Activated CD4-positive, alpha-beta T cell treated with anti-CD3 and anti-CD28 coated beads, Interleukin-2, amount 50 U/mL, for 16 hours (primary cell): Measurements from ENCODE around the gene ECE2.

Source experiments
- DNase-seq: peaks from one replicate; pipeline ENCODE4 v3.0.0-alpha.2; 2020

ECE2 gene

DNA sequence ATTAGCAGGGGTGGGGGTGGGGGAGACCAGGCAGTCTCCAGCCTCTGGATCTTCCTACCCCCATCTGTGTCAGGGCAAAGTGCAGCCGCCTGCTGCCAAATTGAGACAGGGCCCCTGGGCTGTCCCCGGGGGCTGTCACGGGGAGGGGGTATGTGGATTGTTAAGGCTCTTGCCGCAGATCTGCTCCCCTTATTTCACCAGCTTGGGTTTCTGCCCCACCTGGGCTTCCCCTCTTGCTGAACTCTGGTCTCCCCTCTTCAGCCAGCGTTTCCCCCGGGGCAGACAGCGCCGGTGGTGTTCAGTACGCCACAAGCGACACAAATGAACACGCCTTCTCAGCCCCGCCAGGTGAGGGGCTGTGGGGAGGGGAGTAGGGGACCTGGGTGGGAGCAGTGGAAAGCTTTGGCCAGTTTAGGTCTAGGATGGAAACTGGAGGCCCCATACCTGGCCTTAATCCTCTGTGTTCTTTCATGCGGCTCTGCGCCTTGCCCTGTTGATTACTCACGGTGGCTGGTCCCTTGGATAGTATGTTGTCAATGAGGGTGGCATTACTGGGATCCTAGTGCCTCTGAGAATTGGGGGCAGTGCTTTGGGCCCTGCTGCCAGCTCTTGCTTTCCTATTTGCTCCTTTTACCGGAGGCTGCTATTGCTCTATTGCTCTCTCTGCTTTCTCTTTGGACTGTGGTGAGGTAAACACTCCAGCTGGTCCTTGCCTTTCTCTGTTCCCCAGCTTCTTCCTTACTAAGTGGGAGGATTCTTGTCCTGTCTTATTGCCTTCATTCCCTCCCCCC is 40.2 kb downstream of the ECE2 start:
- DNase-seq: no peak

DNA sequence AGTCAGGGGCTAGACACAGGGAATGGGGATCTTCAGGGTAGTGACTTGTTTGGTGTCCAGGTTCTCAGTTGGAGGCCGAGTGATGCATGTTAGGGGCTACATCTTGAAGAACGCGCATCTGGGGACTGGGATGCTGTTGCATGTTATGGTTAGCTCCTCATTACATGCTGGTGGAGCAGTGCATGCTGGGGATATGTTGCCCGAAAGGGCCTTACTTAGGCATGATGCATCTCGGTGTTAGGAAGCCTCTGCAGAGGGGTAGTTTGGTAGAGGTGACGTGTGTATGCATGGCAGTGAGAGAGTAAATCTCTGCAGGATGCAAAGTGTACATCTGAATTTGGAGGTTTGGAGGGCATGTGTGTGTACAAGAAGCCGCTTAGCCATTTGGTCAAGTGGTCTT is 41.0 kb downstream of the ECE2 start:
- no peak for DNase-seq

DNA sequence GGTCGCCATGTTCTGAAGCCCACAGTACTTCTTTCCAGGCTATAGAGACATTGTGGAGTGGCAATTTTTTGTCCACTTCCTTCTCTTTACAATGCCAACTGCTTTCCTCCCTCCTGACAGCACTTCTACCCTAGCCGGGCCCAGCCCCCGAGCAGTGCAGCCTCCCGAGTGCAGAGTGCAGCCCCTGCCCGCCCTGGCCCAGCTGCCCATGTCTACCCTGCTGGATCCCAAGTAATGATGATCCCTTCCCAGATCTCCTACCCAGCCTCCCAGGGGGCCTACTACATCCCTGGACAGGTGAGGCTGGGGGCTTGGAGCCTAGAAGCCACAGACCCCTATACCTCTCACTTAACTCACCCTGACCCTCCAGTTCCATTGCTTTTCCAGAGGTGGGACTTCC is 41.4 kb downstream of the ECE2 start:
- DNase-seq: no peak

DNA sequence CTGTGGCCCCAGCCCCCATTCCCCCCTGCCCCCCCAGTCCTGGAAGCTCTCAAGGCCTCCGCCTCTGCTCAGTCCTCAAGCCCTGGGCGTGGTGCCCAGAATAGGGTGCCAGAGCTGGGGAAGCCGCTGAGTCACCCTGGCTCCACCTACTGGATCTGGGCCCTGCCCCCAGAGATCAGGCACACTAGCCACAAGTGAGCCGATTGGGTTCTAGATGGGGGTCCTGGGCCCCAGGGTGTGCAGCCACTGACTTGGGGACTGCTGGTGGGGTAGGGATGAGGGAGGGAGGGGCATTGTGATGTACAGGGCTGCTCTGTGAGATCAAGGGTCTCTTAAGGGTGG is 44.3 kb downstream of the ECE2 start:
- DNase-seq: peak; percentile 36

DNA sequence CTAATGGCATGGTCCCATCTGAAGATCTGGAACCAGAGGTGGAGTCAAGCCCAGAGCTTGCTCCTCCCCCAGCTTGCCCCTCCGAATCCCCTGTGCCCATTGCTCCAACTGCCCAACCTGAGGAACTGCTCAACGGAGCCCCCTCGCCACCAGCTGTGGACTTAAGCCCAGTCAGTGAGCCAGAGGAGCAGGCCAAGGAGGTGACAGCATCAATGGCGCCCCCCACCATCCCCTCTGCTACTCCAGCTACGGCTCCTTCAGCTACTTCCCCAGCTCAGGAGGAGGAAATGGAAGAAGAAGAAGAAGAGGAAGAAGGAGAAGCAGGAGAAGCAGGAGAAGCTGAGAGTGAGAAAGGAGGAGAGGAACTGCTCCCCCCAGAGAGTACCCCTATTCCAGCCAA is 45.8 kb downstream of the ECE2 start:
- no peak for DNase-seq

DNA sequence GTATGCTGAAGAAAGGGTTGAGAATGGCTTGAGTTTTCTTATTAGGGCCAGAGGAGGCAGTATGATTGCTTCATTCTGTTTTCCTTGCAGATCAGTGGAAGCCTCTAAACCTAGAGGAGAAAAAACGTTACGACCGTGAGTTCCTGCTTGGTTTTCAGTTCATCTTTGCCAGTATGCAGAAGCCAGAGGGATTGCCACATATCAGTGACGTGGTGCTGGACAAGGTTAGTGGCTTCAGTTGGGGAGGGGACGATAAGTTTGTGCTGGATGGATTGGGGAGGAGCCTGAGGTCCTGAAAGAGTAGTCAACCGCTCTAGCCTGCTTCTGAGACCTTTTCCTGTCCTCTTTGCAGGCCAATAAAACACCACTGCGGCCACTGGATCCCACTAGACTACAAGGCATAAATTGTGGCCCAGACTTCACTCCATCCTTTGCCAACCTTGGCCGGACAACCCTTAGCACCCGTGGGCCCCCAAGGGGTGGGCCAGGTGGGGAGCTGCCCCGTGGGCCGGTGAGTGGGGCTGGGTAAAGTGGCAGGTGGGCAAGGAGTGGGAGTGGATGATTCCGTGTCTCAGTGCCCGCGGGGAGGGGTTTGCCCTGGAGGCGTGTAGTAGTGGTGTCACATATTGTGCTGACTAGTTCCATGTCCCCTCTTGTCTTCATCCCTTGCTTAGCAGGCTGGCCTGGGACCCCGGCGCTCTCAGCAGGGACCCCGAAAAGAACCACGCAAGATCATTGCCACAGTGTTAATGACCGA is 47.1 kb downstream of the ECE2 start:
- no peak for DNase-seq

DNA sequence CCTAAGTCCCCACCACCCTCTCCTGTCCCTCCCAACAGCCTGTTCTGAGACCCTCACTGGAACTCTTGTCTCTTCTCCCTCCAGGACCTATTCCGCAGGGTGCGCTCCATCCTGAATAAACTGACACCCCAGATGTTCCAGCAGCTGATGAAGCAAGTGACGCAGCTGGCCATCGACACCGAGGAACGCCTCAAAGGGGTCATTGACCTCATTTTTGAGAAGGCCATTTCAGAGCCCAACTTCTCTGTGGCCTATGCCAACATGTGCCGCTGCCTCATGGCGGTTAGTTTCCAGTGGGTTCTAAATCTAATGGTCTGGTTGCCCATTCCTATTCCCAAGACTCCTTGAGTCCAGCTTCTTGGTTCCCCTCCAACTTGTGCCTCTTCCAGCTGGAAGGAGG is 47.9 kb downstream of the ECE2 start:
- no peak for DNase-seq

DNA sequence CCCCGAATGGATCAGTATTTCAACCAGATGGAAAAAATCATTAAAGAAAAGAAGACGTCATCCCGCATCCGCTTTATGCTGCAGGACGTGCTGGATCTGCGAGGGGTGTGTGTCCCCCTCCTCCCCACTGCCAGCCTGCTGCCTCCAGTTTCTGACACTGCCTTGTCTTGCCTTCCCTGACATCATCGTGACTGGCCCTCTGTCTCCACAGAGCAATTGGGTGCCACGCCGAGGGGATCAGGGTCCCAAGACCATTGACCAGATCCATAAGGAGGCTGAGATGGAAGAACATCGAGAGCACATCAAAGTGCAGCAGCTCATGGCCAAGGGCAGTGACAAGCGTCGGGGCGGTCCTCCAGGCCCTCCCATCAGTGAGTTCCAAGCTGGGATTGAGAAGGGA is 49.4 kb downstream of the ECE2 start:
- DNase-seq: no peak

DNA sequence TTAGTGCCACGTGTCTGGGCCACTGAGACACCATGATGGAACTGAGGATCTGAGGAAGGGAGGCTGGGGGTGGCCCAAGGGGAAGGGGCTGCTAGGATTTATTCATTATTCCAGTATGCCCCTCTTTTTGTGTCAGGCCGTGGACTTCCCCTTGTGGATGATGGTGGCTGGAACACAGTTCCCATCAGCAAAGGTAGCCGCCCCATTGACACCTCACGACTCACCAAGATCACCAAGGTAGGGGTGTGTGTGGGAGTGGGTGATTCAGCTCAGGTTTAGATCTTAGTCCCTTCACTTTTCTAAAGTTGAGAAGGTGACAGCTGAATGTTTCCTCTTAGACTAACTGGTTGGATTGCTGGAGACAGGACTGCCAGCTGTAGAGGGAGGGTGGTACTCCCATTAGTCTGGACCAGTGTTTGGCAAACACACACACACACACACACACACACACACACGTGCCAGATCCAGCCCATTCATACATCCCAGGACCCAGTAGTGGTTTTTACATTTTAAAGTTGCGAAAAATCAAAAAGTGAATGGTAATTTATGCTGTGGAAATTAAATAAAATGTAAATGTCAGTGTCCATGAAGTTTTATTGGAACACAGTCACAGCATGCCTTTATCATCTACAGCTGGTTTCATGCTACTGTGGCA is 50.0 kb downstream of the ECE2 start:
- DNase-seq: no peak

DNA sequence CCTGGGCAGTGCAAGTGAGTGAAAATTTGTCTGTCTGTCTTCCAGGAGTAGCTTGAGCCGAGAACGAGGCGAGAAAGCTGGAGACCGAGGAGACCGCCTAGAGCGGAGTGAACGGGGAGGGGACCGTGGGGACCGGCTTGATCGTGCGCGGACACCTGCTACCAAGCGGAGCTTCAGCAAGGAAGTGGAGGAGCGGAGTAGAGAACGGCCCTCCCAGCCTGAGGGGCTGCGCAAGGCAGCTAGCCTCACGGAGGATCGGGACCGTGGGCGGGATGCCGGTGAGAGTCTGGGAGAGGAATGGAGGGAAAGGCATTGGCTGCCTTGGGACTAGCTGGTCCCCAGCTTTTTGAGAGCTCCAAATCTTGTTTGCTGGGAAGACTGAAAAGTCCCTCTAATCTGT is 51.3 kb downstream of the ECE2 start:
- no peak for DNase-seq

DNA sequence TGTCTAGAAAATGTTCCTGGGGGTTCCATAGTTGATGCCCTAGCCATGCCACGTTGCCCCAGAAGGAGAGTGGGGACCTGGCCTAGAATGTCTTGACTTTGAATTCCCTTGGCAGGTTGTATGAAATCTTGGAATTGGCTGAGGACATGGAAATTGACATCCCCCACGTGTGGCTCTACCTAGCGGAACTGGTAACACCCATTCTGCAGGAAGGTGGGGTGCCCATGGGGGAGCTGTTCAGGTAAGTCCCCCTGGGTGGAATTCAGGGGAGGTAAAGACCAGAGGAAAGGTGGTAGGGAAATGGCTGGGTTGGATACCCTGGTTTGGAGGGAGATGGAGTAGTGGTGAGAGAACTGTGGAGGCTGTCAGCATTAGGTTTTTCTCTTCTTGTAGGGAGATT is 52.7 kb downstream of the ECE2 start:
- DNase-seq: no peak

DNA sequence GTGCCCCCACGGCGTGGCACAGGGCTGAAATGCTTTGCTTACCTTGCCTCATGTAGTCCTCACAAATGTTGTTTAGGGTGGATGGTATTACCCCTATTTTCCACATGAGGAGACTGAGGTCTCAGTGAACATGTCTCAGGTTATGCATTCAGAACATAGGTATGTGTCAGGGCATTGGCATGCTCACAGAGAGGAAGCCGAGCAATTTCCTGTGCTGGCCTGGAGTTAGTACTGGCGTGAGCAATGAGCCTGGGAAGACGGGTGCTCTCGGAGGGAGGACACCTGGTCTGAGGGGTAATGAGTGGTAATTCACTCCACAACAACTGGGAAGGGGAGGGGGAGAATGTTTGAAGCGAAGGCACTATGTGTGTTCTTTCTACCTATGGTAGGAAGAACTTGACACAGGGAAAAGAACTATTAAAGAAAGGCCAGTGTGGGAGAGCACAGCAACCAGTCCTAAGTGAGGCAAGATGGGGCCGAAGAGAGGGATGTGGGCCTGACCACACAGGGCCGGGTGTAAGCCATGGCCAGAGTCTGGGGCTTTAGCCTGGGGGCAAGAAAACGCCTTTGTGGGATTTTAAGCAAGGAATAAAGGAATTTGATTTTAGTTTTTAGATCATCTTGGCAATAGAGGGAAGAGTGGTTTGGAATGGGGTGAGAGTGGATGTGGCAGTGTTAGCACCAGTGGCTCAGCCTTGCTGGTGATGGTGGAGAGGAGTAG is 56.7 kb downstream of the ECE2 start:
- no peak for DNase-seq

DNA sequence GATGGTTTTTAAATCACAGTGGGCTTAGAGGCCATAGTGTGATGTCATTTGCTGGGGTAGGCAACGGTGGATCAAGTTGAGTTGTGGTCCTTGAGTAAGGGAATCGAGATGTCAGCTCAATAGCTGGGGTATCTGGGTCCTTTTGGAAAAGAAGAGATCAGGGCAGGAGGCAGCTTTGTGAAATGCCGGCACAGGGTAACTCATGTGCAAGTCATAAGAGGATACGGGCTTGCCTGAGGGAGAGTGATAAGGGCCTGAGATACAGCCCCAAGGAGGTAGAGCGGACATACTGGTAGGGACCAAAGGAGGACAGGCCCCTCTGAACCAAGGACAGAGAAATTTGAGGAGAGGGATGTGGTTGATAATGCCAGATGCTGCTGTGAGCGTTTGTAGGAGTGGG is 57.4 kb downstream of the ECE2 start:
- no peak for DNase-seq

DNA sequence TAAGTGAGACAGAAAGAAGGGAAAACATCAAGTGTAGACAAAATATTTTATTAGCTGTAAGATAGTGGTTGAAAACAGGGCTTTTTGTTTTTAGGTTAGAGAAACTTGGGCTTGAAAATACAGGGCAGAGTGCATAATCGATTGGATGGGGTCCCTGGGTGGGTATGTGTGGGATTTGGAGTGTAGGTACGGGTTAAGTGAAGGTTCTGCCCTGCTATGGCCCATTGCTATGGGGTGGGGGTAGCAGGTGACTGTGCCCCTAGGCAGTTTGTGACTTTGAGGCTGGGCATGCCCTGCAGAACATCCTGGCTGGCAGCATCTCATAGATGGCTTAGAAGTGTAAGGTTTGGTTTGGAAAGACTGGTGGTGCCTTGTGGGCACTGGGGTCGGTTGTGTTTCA is 57.9 kb downstream of the ECE2 start:
- DNase-seq: no peak

DNA sequence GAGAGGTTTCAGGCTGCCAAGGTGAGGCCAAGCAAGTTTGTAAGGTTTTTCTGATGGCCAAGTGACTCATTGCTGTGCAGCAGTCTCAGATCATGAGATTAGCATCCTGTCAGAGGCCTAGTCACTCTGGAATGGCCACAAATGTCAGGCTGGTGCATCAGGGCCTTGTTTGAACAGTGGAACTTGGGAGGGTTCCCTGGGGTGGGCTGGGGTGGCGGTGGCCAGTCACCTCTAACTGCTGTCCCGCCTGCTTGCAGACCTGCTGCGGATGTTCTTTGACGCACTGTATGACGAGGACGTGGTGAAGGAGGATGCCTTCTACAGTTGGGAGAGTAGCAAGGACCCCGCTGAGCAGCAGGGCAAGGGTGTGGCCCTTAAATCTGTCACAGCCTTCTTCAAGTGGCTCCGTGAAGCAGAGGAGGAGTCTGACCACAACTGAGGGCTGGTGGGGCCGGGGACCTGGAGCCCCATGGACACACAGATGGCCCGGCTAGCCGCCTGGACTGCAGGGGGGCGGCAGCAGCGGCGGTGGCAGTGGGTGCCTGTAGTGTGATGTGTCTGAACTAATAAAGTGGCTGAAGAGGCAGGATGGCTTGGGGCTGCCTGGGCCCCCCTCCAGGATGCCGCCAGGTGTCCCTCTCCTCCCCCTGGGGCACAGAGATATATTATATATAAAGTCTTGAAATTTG is 58.8 kb downstream of the ECE2 start:
- peak; percentile 60 for DNase-seq

DNA sequence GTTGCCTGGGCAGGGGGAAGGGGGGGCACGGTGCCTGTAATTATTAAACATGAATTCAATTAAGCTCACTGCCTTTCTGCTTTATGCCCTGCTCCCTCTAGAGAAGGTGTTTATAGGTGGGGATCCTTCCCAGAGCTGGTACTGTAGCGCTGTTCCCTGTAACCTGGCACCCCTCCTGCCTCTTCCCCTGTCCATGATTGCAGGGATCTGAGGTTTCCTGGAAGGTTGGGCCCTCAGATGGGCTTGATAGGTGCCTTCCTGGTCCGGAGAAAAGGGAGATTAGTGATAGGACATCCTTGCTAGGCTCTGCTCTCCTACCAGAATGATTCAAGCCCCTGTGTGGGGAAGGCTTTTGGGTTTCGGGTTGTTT is 59.5 kb downstream of the ECE2 start:
- peak; percentile 35 for DNase-seq

DNA sequence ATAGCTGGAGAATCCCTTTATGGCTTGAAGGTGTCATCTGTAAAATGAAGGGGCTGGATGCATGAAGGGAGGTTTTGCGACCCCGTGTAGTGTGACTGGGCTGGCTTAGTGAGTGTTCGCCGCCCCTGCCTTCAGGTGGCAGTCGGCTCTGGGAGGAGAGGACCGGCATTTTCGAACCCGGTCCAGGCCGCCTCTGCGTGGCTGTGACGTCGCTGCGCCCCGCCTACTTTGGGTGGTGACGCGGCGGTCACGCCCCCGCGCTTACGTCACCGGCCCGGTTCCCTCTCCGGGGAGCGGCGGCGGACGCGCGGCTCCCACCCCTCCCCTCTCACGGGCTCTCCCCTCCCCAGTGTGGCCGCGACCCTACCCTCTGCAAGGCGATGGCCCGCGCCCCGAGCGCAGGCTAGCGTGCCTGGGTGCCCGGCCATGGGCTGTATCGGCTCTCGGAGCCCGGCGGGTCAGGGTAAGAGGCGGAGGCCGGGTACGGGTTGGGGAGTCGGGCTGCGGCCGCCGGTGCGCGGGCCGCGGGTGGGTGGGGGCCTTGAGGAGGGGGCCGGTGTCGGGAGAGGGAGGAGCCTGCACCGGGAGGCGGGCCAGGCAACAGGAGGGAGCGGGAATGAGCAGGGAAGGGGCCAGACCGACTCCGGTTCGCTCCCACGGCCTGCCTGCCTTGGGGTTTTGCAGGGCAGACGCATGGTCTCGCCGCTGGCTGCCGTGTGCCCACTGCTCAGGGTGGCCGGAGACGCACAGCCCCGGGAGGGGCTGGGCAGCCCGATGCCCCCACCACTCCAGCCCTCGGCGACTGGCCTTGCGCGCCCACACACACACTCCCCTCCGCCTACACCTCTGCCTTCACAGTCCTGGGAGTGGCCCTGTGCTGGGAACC is 60.1 kb downstream of the ECE2 start:
- peak; percentile 88 for DNase-seq

DNA sequence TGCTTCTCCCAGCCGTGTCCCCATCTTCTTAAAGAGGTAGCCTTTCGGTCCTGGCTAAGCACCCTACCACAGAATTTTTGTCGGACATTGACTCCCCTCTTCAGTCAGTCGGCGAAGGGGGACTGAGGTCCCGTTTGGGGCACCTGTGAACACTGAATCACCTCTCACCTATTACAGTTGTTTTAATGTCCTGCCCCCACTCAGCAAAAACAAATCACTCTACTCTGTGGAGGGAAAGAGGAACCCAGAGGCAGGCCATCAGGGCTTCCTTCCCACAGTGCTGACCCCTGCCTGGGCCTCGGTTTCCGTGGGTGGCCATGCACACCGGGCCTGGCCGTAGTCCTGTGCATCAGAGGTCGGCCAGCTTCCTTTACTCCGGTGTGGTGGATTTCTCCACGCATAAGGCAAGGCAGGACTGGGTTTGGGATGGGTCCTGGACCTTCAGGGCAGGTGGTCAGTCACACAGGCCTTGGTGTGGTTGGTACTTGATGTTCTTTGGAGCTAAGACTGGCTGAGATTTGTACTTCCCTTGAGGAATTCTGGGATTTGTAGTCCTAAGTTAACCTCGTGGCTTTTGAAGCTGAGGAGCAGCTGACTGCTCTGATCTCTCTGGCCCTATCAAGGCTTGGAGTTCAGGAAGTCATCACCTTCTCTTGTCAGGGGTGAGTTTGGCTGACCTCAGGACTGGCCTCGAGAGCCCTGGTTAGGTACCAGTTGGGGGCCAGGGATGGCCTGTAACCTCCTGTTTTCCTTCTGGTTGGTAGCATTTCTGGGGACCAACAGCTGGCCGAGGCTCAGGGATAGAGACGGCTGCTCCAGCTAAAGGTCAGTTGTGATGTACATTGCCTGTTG is 61.0 kb downstream of the ECE2 start:
- no peak for DNase-seq

DNA sequence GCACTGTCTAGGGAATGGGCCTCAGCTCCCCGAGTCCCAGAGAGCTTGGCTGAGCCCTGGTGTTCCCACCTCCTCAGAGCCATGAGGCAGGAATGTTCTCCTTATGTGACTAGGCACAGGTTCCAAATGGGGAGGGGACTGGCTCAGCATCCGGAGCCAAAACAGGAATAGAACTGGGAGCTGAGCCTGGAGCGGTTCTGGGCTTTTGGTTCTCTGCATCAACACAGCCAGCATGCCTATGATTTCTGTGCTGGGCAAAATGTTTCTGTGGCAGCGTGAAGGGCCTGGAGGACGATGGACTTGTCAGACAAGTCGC is 61.5 kb downstream of the ECE2 start, which contains the start of gene FAM131A:
FAM131A (plus strand) TSS at position 202 of the 316 bp plus-strand sequence; CDS start at position 233, 31 bp downstream.
- DNase-seq: no peak

DNA sequence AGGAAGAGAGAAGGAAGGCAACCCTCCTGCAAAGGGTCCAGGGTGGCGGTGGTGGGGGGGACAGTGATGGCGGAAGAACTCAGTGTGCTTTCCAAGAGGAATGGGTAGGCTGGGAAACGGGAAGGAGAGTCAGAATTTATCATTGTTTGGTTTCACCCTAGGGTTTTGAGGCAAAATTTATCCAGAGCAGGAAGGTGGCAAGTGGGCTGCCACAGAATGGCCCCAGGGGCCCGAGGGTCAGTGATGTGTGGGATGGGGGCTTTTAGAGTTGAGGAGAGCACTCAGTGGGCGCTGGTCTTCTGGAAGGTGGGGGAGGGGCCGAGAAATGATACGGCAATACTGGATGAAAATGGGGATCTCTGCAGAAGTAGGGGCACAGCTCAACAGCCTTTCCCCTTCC is 62.2 kb downstream of the ECE2 start:
- no peak for DNase-seq

DNA sequence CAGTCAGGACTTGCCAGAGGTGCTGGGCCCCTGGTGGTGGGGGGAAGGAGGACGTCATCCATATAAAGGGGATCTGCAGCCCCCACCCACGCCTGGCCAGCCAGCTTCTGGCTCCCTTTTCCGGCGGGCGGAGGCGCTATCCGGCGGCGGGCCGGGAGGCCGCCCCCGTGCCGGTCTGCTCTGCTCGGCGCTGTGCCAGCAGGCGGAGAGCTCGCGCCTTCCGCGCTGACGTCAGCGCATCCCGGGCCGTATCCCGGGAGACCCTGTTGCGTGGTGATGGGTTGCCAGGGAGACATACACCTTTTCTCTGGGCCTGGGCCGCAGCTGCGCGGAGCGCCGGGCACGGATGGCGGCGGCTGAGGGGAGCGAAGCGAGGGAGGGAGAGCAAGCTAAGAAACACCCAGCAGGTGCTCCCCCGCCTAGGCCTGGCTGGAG is 62.7 kb downstream of the ECE2 start:
- no peak for DNase-seq
